HG03520 (cell line): ENCODE measurements around the gene TGIF1.
A peak's percentile ranks its signal among the peaks of the same experiment; 100 is the strongest.
"Not testable (repeated sequence)": the region's sequence is repeated elsewhere in the genome, so short reads cannot be mapped to it uniquely, and the experiment has no call there.

Experiments used
- ATAC-seq: cut with Tn5 transposase; IDR thresholded peaks from one replicate; pipeline ENCODE4 v1.9.1; 2021; ENCODE audit warnings: mild to moderate bottlenecking, moderate library complexity; ENCODE audit not compliant: unreplicated experiment

Gene TGIF1

DNA sequence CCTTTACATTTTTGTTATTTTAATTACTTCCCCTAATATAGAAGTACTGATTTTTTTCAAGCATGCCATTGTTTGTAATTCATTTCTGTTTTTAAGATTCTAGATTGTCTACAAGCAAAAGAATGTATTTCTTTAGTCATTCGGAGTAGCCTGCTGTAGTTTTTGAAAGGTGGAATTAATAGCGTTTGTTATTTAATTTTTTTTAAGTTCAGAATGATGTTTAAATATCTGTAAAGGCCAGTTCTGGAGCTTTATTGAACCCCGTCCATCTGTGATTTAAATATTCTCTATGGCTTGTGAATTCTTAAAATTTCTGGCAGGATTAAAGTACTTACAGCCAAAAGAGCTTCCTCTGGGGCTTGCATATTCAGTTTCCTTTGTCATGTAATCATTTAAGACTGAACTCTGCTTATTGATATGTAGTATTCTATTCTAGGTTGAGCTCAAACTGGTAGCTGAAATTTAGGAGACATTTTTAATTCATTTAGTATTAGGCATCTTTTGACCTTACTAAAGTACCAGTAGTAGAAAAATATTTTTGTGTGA lies 5.2 kb downstream of the TGIF1 start:
- ATAC-seq, result no peak

DNA sequence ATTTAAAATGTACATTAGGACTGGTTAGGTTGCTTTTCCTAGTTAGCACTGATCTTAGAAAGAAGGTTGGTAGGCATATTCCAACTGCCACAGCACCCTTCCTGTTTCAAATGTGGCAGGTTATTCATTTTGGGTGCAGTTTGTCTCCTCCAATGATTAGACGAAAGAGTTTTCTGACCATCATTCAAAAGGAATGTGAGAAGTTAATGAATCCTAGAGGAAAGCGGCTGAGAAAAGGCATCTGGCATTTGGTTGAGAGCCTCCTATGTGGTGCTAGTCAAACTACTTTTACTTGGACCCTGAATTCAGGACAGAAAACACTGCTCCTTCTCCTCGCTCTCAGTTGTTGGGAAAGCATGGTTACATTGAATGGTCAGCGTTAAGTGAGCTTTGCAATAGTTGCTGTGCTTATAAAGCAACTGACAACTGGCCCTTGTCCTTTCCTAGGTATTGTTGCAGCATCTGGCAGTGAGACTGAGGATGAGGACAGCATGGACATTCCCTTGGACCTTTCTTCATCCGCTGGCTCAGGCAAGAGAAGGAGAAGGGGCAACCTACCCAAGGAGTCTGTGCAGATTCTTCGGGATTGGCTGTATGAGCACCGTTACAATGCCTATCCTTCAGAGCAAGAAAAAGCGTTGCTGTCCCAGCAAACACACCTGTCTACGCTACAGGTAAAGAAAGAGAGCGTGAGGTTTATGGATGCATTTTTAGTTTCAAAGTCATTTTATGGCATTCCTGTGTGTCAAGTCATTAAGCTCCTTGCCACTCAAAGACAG lies 6.1 kb downstream of the TGIF1 start:
- no peak for ATAC-seq

DNA sequence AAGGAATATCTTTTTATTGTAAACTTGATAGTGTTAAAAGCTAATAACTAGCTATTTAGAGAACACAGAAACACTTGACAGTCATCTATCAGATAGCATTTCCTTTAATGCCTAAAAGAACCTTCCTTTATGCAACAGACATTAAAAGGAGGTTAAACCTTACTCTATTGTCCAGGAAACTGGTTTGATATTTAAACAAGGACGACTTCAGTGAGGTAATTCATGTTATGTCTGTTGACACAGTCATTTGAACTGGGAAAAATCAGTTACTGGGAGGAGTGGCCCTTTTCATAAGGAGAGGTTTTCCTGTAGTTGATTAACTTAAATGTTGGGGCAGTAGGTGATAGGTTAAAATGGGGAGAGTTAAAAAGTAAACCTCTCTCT lies 6.7 kb downstream of the TGIF1 start:
- ATAC-seq, result no peak

DNA sequence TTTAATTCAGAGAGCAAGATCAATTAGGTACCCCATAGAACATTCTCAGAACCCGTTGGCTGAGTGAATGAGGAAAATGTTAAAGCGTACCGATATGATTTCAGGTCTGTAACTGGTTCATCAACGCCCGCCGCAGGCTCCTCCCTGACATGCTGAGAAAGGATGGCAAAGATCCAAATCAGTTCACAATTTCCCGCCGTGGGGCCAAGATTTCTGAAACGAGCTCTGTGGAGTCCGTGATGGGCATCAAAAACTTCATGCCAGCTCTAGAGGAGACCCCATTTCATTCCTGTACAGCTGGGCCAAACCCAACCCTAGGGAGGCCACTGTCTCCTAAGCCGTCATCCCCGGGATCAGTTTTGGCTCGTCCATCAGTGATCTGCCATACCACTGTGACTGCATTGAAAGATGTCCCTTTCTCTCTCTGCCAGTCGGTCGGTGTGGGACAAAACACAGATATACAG lies 7.3 kb downstream of the TGIF1 start:
- ATAC-seq, result no peak

DNA sequence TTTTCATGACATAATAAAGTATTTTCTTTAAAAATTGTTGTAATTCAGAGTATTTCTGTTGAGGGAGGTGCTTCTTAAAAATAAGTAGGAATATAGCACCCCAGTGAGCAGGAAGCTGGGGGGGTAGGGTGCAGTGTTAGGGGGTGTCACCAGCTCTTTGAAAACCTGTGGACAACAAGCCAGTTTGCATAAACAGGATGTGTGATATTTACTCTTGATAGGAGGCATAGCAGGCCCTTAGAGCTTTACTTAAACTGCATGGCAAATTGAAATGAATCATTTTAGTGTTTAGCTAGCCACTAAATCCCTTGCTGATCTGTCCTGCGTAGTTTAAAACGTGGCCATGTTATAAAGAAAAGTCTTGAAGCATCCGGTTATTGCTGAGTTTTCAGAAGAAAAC lies 8.4 kb downstream of the TGIF1 start:
- no peak for ATAC-seq

GRCh38 chr18:3458952-3459853 lies 9.2 kb downstream of the TGIF1 start:
- ATAC-seq, result peak; percentile 45

DNA sequence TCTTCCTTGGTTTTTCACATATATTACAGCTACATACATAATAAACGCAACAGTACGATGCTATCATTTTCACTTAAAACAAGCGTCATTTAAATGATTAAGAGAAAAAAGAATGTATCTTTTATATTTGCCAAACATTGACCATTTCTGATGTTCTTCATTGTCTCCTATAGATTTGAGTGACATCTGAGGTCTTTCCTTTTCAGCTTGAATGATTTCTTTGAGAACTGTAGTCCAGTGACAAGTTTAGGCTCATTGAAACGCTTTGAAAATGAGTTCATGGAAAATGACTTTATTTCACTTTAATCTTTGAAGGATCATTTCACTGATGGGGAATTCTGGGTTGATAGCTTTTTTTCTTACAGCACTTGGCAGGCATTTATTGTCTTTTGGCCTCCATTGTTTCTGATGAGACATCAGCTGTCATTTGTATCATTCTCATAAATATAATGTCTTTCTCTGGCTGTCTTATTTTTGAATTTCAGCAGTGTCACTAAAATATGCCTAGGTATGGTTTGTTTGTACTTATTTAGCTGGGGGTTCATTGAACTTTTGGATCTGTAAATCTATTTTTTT lies 10.9 kb downstream of the TGIF1 start:
- ATAC-seq, result no peak

- no peak for ATAC-seq
Measured at GRCh38 chr18:3461704-3462103, 11.7 kb downstream of the TGIF1 start.

DNA sequence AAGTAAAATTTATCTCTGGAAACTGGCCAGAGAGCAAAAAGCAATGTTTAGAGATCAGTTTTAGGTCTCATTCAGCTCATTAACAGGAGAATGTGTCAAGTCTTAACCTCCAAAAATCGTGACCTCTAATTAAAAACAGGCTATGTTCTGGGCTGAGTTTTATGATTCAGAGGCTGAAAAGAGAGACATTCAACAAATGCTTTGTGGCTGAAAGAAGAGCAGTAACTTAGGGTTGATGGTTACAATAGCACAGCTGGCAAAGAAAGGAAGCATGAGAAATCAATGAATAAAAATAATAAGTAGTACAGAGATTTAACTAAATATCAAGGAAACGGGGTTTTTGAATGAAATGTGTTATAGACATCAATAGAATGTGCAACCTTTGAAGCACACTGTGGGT lies 13.1 kb downstream of the TGIF1 start:
- no peak for ATAC-seq

DNA sequence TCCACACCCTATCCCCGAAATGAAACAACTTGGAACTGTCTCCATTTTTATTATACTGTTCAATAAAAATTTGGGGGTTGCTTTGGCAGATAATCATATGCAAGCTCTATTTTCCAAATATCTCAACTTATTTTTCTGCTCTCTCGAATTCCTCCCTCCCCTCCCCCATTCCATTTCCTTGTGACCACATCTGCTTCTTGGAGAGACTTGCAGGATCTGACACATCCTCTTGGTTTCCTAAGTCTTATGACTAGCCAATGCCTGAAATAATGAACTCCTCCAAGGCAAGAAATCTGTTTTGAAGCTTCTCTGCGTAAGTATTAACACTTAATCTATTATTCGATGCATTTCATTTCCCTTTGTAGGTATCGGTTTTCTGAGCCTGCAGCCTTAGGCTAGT lies 16.1 kb downstream of the TGIF1 start:
- ATAC-seq, result no peak

GRCh38 chr18:3466872-3467271 lies 16.9 kb downstream of the TGIF1 start:
- no peak for ATAC-seq

DNA sequence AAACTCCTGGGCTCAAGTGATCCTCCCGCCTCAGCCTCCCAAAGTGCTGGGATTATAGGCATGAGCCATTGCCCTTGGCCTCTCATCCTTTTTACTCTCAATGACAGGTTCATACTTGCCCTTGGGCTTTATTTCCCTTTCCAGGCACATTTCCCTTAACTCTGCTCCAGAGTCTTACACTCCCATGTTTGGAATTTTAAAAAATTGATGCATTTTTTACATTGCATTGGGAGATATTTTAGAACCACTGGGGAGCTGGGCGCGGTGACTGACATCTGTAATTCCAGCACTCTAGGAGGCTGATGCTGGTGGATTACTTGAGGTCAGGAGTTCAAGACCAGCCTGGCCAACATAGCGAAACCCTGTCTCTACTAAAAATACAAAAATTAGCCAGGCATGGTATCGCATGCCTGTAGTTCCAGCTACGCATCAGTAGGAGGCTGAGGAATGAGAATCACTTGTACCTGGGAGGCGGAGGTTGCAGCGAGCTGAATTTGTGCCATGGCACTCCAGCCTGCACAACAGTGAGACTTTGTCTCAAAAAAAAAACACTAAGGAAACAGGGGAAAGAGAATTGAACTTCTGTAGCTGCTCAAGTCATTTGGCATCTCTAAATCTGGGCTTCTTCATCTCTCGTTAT lies 18.2 kb downstream of the TGIF1 start:
- no peak for ATAC-seq

- no peak for ATAC-seq
Measured at GRCh38 chr18:3468833-3469232, 18.9 kb downstream of the TGIF1 start.

- ATAC-seq, result no peak
Measured at GRCh38 chr18:3471141-3471648, 21.2 kb downstream of the TGIF1 start.

GRCh38 chr18:3472121-3472520 lies 22.1 kb downstream of the TGIF1 start:
- ATAC-seq, result not testable (repeated sequence)

GRCh38 chr18:3472681-3473544 lies 22.9 kb downstream of the TGIF1 start:
- peak; percentile 81 for ATAC-seq

DNA sequence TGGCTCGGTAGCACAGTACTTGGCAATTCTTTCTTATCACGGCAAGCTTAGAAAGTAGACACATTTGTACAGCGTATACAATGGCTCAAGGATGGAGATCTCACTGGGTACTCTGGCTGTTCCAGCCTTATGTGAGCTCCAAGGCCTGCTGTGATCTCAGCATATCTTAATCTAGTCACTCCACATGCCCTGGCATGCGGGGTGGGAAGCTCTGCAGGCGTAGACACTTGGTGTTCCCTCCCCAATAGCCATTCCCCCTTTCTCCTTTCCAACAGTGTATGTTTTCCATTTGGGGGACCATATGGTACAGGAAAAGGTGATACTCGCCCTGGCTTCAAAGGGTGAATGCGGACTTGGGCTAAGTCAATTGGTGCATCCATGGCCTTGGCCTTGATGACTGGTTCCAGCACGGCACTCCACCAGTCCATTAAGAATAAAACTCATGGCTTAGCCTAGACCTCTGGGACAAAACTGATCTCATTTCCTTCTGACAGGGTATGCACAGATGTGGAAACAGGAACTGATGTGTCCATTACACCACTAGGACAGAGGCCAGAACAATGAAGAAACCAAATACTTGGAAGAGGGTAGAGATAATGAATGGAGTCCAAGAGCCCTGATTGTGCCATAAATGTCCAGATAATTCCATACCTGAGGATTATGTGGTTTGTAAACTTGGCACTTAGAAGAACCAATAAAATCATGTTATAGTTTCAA lies 28.4 kb downstream of the TGIF1 start:
- no peak for ATAC-seq

- ATAC-seq, result no peak
Measured at GRCh38 chr18:3479978-3480509, 30.1 kb downstream of the TGIF1 start.
